Suppressor macrophage (primary cell): ENCODE measurements around the gene TRAF1.

Source experiments
- DNase-seq, 4 experiments: peaks; one replicate each; pipeline ENCODE4 v3.0.0-alpha.2; 2020 to 2022

Gene TRAF1

GRCh38 chr9:120904978-120905301 lies 21.7 kb downstream of the TRAF1 start:
- DNase-seq = no peak

DNA sequence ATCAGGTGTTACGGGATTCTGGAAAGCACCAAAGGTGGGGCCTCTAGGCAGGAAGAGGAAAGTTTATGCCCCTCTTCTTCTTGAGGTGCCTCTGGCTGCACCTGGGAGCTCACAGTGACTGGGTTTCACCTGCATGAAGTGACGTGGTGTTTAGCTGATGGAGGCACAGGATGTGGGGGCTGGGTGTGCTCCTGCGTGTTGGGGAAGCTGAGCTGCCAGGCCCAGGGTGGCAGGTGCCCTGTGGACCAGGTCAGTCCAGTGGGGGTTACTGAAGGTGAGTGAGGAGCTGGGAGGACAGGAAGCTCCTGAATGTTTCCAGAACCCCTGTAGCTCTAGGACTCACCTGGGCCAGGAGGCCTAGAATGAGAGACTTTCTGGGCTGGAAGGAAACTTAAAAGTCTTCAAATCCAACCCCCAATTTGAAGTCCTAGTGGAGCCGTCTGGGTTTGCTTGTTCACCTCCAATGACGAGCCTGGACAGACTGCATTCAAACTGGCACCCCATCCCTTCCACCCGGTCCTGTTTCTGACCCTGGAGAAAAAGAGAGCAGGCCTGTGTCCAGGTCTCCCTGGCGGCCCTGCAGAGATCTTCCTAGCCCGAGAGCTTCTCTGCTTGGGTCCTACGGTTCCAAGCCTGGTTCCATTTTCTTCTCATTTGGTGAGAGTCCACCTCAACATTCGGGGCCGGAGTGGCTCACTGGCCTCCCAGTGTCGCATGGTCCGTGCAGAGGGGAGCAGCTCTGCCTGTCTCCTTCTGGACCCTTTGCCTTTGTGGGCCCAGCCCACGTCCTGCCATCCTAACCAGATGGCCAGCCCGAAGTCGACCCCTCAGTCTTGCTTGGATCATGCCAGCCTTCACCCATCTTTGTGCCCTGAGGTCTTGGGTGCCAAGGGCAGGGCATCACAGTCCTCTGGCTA lies 22.3 kb downstream of the TRAF1 start:
- no peak for DNase-seq

DNA sequence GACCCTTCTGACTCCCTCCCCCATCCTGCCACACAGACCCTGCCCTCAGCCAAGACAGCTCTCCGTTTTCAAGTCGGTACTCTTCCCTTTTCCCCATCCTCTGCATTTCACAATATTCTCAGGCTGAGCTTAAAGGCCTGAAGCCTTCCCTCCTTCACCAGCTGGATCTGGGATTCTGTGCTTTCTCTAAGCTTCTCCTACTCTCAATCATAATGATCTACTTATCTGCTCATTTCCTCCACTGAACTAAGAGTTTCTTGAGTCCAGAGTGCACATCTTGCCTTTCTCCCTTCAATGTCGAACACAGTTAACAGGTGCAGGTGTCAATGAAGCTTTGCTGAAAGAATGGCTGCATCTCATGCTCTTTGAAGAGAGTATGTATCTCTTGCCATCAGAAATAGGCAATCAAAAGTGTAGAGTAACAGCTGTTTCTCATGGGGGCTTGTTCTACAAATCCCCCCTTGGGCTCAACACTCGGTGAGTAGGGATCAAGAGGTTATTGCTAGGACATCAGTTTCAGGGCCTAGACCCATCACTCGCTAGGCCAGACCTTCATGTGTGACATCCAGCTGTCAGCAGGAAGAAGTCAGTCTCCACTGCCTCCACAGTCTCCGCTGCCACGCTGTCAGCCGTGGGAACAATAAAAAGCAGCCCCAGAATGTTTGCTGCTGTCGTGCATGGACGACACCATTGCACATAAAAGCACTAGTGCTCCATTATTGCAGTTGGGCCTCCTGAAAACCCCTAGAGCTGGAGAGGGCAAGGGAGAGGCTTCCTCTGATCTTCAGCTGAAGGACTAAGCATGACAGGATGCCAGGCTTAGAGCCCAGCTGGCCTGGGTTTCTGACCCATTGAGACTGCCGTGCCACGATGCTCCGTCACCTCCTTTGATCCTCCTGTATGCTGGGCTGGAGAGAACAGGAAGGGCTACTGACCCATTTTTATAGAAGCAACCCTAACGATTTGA lies 23.7 kb downstream of the TRAF1 start:
- no peak for DNase-seq

- no peak for DNase-seq
Measured at GRCh38 chr9:120901755-120902568, 24.6 kb downstream of the TRAF1 start.

GRCh38 chr9:120900824-120901223 lies 25.8 kb downstream of the TRAF1 start:
- DNase-seq = no peak

GRCh38 chr9:120899490-120900068 lies 27.0 kb downstream of the TRAF1 start:
- no peak for DNase-seq

DNA sequence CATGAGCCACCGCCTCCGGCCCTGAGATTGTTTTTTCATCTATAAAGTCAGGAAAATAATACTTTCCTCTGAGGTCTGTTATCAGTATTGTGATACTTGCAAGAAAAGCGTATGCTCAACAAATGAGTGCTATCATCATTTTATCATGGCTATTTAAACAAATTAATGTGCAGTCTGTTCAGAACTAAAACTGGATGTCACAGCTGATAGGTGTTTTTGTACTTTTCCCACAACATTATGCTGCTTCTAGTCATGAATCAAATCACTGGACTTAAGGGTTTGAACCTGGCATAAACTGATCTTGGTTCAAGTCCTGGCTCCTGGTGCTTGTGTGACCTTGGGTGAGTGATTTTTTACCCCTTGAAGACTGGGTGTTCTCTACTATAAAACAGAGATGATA lies 28.2 kb downstream of the TRAF1 start:
- no peak for DNase-seq

DNA sequence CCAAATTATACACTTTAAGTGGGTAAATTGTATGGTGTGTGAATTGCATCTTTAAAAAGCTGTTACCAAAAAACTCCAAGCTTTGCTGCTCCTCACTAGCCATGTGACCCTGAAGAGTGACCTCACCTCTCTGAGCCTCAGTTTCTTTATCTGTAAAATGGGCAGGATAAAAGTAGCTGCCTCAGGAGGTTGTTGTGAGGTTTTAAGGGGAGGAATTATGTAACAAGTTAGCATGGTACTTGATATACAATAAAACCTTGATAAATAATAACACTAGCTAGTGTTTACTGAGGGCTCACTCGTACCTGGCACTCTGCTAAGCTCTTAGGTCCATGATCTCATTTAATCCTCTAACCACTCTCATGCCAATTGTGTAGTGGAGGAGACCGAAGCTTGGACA lies 30.6 kb downstream of the TRAF1 start:
- DNase-seq = no peak

DNA sequence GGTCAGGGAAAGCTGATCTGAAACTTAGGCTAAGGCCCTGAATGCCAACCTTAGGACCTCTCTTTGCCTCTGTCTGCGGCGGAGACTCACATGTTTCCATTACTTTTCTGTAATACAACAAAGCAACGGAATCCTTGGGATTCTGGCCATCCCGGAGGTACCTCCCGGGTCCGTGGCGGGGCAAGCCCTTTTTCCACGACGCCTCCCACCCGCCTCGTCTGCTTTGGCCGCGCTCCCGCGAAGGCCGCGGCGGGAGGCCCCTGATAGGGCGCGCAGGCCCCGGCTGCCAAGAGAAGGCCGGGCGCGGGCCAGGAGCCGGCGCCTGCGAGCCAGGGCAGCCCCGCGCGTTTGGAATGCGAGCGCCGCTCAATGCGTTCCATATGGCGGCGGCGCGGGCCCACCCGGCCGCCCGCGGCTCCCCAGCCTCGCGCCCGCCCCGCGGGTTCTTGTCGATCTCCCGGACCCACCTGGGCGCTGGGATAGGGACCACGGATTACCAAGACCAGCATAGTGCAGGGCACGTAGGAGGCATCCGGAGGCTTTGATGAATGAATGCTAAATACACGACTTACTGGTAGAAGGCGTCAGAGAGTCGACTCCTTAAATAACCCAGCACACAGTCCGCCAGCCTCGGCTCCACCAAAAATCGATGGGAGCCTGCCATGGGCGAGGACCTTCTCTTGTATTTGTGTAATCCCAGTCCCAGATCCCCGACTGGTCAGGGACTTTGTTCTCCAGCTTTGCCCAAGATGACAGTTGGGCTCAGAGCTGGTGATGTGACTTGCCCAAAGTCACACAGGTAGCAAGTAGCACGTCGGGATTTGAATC lies 32.1 kb downstream of the TRAF1 start:
- no peak for DNase-seq

- DNase-seq = no peak
Measured at GRCh38 chr9:120893611-120894307, 32.8 kb downstream of the TRAF1 start.

GRCh38 chr9:120892748-120893610 lies 33.6 kb downstream of the TRAF1 start:
- DNase-seq = peak in 1 of 4 experiments; percentile 22

- no peak for DNase-seq
Measured at GRCh38 chr9:120891884-120892747, 34.5 kb downstream of the TRAF1 start.

DNA sequence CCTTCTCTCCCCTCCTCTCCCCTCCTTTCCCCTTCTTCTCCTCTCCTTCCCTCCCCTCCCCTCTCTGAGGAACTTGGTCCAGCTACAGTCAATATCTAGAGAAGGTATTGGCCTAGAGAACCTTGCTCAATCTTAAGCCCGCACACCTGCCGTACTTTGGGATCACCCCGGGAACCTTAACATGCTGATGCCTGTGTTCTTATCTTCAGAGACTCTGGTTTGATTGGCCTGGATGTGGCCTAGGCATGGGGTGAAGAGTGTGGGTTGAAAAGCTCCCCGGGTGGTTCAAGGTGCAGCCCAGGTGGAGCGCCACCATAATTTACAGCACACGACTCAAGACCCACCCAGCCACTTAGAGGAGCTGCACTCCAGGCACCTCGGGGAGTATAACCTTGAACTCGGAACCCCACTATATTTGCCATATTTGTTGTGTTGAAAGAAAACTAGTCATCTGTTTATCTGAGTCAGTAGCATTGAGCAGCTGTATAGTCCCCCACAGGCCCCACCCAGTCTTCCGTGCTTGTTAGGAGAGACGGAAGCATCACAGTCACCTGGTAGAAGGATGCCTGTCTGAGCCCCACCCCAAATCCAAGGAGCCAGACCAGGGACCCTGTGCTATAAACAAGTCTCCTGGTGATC lies 35.2 kb downstream of the TRAF1 start:
- no peak for DNase-seq

GRCh38 chr9:120890320-120891244 lies 36.0 kb downstream of the TRAF1 start:
- DNase-seq = no peak

DNA sequence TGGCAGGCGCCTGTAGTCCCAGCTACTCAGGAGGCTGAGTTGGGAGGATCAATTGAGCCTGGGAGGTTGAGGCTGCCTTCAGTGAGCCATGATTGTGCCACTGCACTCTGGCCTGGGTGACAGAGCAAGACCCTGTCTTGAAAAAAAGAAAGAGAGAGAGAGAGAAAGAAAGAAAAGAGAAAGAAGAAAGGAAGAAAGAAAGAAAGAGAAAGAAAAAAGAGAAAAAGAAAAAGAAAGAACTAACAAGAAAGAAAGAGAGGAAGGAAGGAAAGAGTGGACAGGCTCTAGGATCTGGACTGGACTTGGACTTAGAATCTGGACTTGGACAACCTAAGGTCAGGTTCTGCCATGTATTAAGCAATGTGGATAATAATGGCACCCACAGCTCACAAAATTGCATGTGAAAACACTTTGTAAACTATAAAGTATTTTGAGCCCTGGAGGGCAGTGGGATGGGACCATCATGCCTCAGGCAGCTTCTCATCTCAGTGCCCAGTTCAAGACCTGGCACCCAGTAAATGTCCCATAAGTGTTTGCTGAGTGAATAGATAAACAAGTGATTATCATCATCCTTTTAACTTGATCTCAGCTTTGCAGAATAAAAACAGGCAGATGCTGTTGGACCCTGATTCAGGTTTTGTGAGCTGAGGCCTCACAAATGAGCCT lies 36.9 kb downstream of the TRAF1 start:
- no peak for DNase-seq

GRCh38 chr9:120888626-120889025 lies 38.0 kb downstream of the TRAF1 start:
- DNase-seq = no peak
